HG03442 (cell line): Measurements from ENCODE around the gene UPP1.

Experiments
- ATAC-seq: cut with Tn5 transposase; IDR thresholded peaks from one replicate; pipeline ENCODE4 v1.9.1; 2021; ENCODE audit warnings: mild to moderate bottlenecking, moderate library complexity; ENCODE audit not compliant: unreplicated experiment

The UPP1 gene

GRCh38 chr7:48084727-48085432, 4.2 kb upstream of the UPP1 start:
- ATAC-seq: peak; percentile 60

- peak; percentile 8 for ATAC-seq
These were observed 3.7 kb upstream of the UPP1 start for GRCh38 chr7:48085433-48085791.

GRCh38 chr7:48085942-48086341, 3.1 kb upstream of the UPP1 start:
- ATAC-seq: no peak

- peak; percentile 12 for ATAC-seq
These were observed 1.7 kb upstream of the UPP1 start for GRCh38 chr7:48087349-48087748.

GRCh38 chr7:48088559-48089045, 463 bp upstream of the UPP1 start:
- peak; percentile 57 for ATAC-seq

- ATAC-seq: no peak
These were observed 1.2 kb downstream of the UPP1 start for GRCh38 chr7:48090095-48090805.

GRCh38 chr7:48091506-48092433, 2.7 kb downstream of the UPP1 start:
- ATAC-seq: no peak

- no peak for ATAC-seq
These were observed 5.8 kb downstream of the UPP1 start for GRCh38 chr7:48094861-48095293.

- no peak for ATAC-seq
These were observed 7.2 kb downstream of the UPP1 start for GRCh38 chr7:48096273-48096672.

GRCh38 chr7:48097521-48098231, 8.6 kb downstream of the UPP1 start:
- no peak for ATAC-seq

- ATAC-seq: no peak
These were observed 9.8 kb downstream of the UPP1 start for GRCh38 chr7:48098846-48099245.

- ATAC-seq: no peak
These were observed 10.7 kb downstream of the UPP1 start for GRCh38 chr7:48099781-48100180.

- ATAC-seq: no peak
These were observed 12.3 kb downstream of the UPP1 start for GRCh38 chr7:48101352-48101751.

- ATAC-seq: no peak
These were observed 12.9 kb downstream of the UPP1 start for GRCh38 chr7:48101968-48102367.

GRCh38 chr7:48102530-48102929, 13.5 kb downstream of the UPP1 start:
- no peak for ATAC-seq

- no peak for ATAC-seq
These were observed 16.0 kb downstream of the UPP1 start for GRCh38 chr7:48105045-48105444.

GRCh38 chr7:48106906-48107659, 18.0 kb downstream of the UPP1 start:
- ATAC-seq: no peak

GRCh38 chr7:48107926-48108472, 18.9 kb downstream of the UPP1 start:
- no peak for ATAC-seq

GRCh38 chr7:48108959-48109847, 20.1 kb downstream of the UPP1 start:
- no peak for ATAC-seq
